ENCODE results near the gene PAPPA2.

The PAPPA2 gene

GRCh38 chr1:176531036-176531435, 68.1 kb downstream of the PAPPA2 start (continued):
- TF ChIP-seq ZNF366 (tag by site-specific recombination; conservative IDR thresholded peaks at IDR 0.05): no peak
- TF ChIP-seq ZNF155 (tag by site-specific recombination; IDR thresholded peaks at IDR 0.05): no peak
- TF ChIP-seq GLI2 (tag by site-specific recombination; IDR thresholded peaks at IDR 0.05; ENCODE audit: borderline replicate concordance, low read depth): no peak
- no peak for TF ChIP-seq ZNF184 (tag by site-specific recombination; IDR thresholded peaks at IDR 0.05)

GRCh38 chr1:176531921-176532897, 69.2 kb downstream of the PAPPA2 start:
- Histone ChIP-seq H3K9me3 (ENCODE audit: control insufficient read depth, insufficient read depth, low read depth, low read length) (no peaks in the 10 kb centered on the region), H3K4me1 (ENCODE audit: control insufficient read depth, insufficient read depth, low read length) (no peaks in the 10 kb centered on the region), H3K36me3 (ENCODE audit: control insufficient read depth in 2 of 2, insufficient read depth in 1 of 2, low read length in 2 of 2) (no peaks in the 10 kb centered on the region), H3K27ac (ENCODE audit: extremely low read depth, low read depth, low read length) (no peak overlapping the region), H3K4me3 (ENCODE audit: low read depth, low read length) (no peak overlapping the region)
- POLR2A ChIA-PET: no interaction called here
- TF ChIP-seq ZNF658 (tag by site-specific recombination; IDR thresholded peaks at IDR 0.05) (no peak), ZBTB6 (tag by site-specific recombination; IDR thresholded peaks at IDR 0.05) (no peak), ZNF18 (tag by site-specific recombination; IDR thresholded peaks at IDR 0.05) (no peak), ZNF248 (tag by site-specific recombination; IDR thresholded peaks at IDR 0.05) (no peak), PRDM2 (tag by site-specific recombination; IDR thresholded peaks at IDR 0.05; ENCODE audit: borderline replicate concordance) (no peak), ZNF19 (tag by site-specific recombination; IDR thresholded peaks at IDR 0.05; ENCODE audit: low read depth) (no peak)
- CTCF ChIA-PET: no interaction called here

- no peak overlapping the region for H3K4me3 ChIP-seq (ENCODE audit: low read depth, low read length)
- H3K27ac ChIP-seq (ENCODE audit: extremely low read depth, low read depth, low read length): no peak overlapping the region
- ChIA-PET CTCF (no interaction called here), POLR2A (no interaction called here)
- H3K4me1 ChIP-seq (ENCODE audit: control insufficient read depth, insufficient read depth, low read length): no peaks in the 10 kb centered on the region
- H3K36me3 ChIP-seq (ENCODE audit: control insufficient read depth in 2 of 2, insufficient read depth in 1 of 2, low read length in 2 of 2): no peaks in the 10 kb centered on the region
- H3K9me3 ChIP-seq (ENCODE audit: control insufficient read depth, insufficient read depth, low read depth, low read length): no peaks in the 10 kb centered on the region
- no peak for TF ChIP-seq ZNF560 (tag by site-specific recombination; IDR thresholded peaks at IDR 0.05; ENCODE audit: borderline replicate concordance)
- no peak for TF ChIP-seq TRIM28 (IDR thresholded peaks at IDR 0.05; ENCODE audit: borderline replicate concordance, low read length)
- TF ChIP-seq YY1 (tag by site-specific recombination; IDR thresholded peaks at IDR 0.05): no peak
- TF ChIP-seq ZNF175 (tag by site-specific recombination; IDR thresholded peaks at IDR 0.05): no peak
- TF ChIP-seq GLI2 (tag by site-specific recombination; IDR thresholded peaks at IDR 0.05; ENCODE audit: borderline replicate concordance, low read depth): no peak
- TF ChIP-seq ZNF19 (tag by site-specific recombination; IDR thresholded peaks at IDR 0.05; ENCODE audit: low read depth): no peak
- TF ChIP-seq EGR2 (tag by site-specific recombination; IDR thresholded peaks at IDR 0.05; ENCODE audit: low read depth): no peak
- no peak for TF ChIP-seq HOXA7 (CRISPR knock-in tag; IDR thresholded peaks at IDR 0.05; ENCODE audit: borderline replicate concordance)
- no peak for TF ChIP-seq ZNF138 (tag by site-specific recombination; IDR thresholded peaks at IDR 0.05; ENCODE audit: borderline replicate concordance)
- TF ChIP-seq ZNF777 (tag by site-specific recombination; IDR thresholded peaks at IDR 0.05; ENCODE audit: borderline replicate concordance): no peak
- TF ChIP-seq ZNF404 (tag by site-specific recombination; IDR thresholded peaks at IDR 0.05): no peak
- no peak for TF ChIP-seq ZNF155 (tag by site-specific recombination; IDR thresholded peaks at IDR 0.05)
- no peak for TF ChIP-seq ZNF692 (tag by site-specific recombination; IDR thresholded peaks at IDR 0.05)
- no peak for TF ChIP-seq ZNF324 (tag by site-specific recombination; IDR thresholded peaks at IDR 0.05)
- no peak for TF ChIP-seq ZNF843 (tag by site-specific recombination; IDR thresholded peaks at IDR 0.05)
- TF ChIP-seq SP2 (tag by site-specific recombination; IDR thresholded peaks at IDR 0.05): no peak
Measured at GRCh38 chr1:176533020-176533419, 70.0 kb downstream of the PAPPA2 start.
